Measurements from ENCODE around the gene ZNF79. TPM values are rescaled to one million over a fixed set of nuclear protein-coding genes. Genes with fewer than 3 reads are reported as not detected.
A peak's percentile ranks its signal among the peaks of the same experiment; 100 is the strongest.

ZNF79 gene
- total and polyA plus RNA-seq, 2 experiments from 2014 or later = 2.2 to 6.3 TPM

DNA sequence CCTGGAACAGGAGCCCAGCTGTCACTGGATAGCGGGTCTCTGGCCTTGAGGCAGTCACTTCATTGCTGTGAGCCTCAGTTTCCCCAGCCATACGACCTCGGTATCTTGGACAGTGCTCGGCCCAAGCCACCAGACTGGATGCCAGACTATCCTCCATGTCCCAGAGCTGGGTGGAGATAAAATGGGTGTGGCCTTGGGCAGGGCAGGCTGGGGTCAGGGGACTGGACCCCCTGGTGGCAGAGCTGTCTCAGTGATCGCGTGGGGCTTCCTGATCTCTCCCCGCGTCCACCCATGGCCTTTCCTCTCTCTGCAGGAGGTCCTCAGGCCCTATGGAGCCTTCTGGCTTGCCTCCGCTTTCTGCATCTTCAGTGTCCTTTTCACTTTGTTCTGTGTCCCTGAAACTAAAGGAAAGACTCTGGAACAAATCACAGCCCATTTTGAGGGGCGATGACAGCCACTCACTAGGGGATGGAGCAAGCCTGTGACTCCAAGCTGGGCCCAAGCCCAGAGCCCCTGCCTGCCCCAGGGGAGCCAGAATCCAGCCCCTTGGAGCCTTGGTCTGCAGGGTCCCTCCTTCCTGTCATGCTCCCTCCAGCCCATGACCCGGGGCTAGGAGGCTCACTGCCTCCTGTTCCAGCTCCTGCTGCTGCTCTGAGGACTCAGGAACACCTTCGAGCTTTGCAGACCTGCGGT, 17.2 kb upstream of the ZNF79 start:
- H3K4me3 Mint-ChIP-seq = no peak overlapping the region
- no peak overlapping the region for H3K27ac Mint-ChIP-seq

More for the DNA sequence above, 17.2 kb upstream of the ZNF79 start:
- Histone ChIP-seq H3K27ac (ENCODE audit: low read depth) (peak overlapping the region; percentile 69; the same call in 1 of the 2 replicates), H3K79me2 (replicated peaks; ENCODE audit: insufficient read depth) (no peaks in the 10 kb centered on the region), H3K36me3 (ENCODE audit: insufficient read depth) (no peaks in the 10 kb centered on the region), H3F3A (replicated peaks; ENCODE audit: low read depth) (no peaks in the 10 kb centered on the region), H3K4me2 (no peak overlapping the region), H3K4me1 (ENCODE audit: insufficient read depth) (no peaks in the 10 kb centered on the region), H3K27me3 (ENCODE audit: insufficient read depth) (no peaks in the 10 kb centered on the region), H3K9me2 (ENCODE audit: insufficient read depth) (no peaks in the 10 kb centered on the region), H3K4me3 (no peak overlapping the region), H2AFZ (no peak overlapping the region), H4K20me1 (replicated peaks; ENCODE audit: insufficient read depth) (no peaks in the 10 kb centered on the region)
- H3K36me3 Mint-ChIP-seq (ENCODE audit: low read depth) = peaks cover 5% of the 10 kb centered on the region
- no peaks in the 10 kb centered on the region for H3K9me3 Mint-ChIP-seq
- peaks cover 9% of the 10 kb centered on the region for H3K27me3 Mint-ChIP-seq (ENCODE audit: insufficient read depth, low read depth, poor library complexity)
- H3K4me1 Mint-ChIP-seq = peaks cover 3% of the 10 kb centered on the region; the same call in 2 of the 3 replicates
- TF ChIP-seq, protein P1, sequence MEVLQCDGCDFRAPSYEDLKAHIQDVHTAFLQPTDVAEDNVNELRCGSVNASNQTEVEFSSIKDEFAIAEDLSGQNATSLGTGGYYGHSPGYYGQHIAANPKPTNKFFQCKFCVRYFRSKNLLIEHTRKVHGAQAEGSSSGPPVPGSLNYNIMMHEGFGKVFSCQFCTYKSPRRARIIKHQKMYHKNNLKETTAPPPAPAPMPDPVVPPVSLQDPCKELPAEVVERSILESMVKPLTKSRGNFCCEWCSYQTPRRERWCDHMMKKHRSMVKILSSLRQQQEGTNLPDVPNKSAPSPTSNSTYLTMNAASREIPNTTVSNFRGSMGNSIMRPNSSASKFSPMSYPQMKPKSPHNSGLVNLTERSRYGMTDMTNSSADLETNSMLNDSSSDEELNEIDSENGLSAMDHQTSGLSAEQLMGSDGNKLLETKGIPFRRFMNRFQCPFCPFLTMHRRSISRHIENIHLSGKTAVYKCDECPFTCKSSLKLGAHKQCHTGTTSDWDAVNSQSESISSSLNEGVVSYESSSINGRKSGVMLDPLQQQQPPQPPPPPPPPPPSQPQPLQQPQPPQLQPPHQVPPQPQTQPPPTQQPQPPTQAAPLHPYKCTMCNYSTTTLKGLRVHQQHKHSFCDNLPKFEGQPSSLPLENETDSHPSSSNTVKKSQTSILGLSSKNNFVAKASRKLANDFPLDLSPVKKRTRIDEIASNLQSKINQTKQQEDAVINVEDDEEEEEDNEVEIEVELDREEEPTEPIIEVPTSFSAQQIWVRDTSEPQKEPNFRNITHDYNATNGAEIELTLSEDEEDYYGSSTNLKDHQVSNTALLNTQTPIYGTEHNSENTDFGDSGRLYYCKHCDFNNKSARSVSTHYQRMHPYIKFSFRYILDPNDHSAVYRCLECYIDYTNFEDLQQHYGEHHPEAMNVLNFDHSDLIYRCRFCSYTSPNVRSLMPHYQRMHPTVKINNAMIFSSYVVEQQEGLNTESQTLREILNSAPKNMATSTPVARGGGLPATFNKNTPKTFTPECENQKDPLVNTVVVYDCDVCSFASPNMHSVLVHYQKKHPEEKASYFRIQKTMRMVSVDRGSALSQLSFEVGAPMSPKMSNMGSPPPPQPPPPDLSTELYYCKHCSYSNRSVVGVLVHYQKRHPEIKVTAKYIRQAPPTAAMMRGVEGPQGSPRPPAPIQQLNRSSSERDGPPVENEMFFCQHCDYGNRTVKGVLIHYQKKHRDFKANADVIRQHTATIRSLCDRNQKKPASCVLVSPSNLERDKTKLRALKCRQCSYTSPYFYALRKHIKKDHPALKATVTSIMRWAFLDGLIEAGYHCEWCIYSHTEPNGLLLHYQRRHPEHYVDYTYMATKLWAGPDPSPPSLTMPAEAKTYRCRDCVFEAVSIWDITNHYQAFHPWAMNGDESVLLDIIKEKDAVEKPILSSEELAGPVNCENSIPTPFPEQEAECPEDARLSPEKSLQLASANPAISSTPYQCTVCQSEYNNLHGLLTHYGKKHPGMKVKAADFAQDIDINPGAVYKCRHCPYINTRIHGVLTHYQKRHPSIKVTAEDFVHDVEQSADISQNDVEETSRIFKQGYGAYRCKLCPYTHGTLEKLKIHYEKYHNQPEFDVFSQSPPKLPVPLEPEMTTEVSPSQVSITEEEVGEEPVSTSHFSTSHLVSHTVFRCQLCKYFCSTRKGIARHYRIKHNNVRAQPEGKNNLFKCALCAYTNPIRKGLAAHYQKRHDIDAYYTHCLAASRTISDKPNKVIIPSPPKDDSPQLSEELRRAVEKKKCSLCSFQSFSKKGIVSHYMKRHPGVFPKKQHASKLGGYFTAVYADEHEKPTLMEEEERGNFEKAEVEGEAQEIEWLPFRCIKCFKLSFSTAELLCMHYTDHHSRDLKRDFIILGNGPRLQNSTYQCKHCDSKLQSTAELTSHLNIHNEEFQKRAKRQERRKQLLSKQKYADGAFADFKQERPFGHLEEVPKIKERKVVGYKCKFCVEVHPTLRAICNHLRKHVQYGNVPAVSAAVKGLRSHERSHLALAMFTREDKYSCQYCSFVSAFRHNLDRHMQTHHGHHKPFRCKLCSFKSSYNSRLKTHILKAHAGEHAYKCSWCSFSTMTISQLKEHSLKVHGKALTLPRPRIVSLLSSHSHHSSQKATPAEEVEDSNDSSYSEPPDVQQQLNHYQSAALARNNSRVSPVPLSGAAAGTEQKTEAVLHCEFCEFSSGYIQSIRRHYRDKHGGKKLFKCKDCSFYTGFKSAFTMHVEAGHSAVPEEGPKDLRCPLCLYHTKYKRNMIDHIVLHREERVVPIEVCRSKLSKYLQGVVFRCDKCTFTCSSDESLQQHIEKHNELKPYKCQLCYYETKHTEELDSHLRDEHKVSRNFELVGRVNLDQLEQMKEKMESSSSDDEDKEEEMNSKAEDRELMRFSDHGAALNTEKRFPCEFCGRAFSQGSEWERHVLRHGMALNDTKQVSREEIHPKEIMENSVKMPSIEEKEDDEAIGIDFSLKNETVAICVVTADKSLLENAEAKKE (CRISPR knock-in tag; IDR thresholded peaks at IDR 0.05) = no peak
- TF ChIP-seq CREB1 (CRISPR knock-in tag; IDR thresholded peaks at IDR 0.05; ENCODE audit: low read depth) = no peak
- no peak for TF ChIP-seq JUNB (IDR thresholded peaks at IDR 0.05; ENCODE audit: unreplicated experiment)
- TF ChIP-seq ZNF331 (CRISPR knock-in tag; IDR thresholded peaks at IDR 0.05; ENCODE audit: low read depth) = no peak
- no peak for TF ChIP-seq EZH2 (IDR thresholded peaks at IDR 0.05; ENCODE audit: low read depth, unreplicated experiment)
- no peak for TF ChIP-seq STAT1 (IDR thresholded peaks at IDR 0.05; ENCODE audit: unreplicated experiment)
- TF ChIP-seq NANOG (IDR thresholded peaks at IDR 0.05; ENCODE audit: borderline replicate concordance) = no peak
- TF ChIP-seq EZH2phosphoT487 (IDR thresholded peaks at IDR 0.05; ENCODE audit: unreplicated experiment) = no peak
- no peak for TF ChIP-seq ETS1 (IDR thresholded peaks at IDR 0.05)
- TF ChIP-seq ZNF114 (CRISPR knock-in tag; IDR thresholded peaks at IDR 0.05) = no peak
- ATAC-seq = no peak
- DNase-seq (ENCODE audit: low spot score) = no peak

Measured in GM23338 (cell line).